Liver (tissue), 9 donors: Measurements from ENCODE around the gene NAMPT. TPM values are rescaled to one million over a fixed set of nuclear protein-coding genes. Genes with fewer than 3 reads are reported as not detected.

Experiments
- DNase-seq: peaks from one replicate; pipeline ENCODE4 v3.0.0-alpha.2; 2017; ENCODE audit warnings: low spot score
- H3K27ac ChIP-seq, 2 donors: one replicate each; pipeline ENCODE4 v1.7.0; 2013; ENCODE audit warnings: inconsistent platforms in 2 of 2, low read length in 2 of 2, control low read depth in 1 of 2, low read depth in 1 of 2, mild to moderate bottlenecking in 1 of 2
- H3K27me3 ChIP-seq, 4 donors: one replicate each; pipeline versions ENCODE4 v1.6.1 to v1.7.0; 2013; ENCODE audit warnings: low read length in 3 of 4, inconsistent platforms in 1 of 4, mild to moderate bottlenecking in 1 of 4, moderate library complexity in 1 of 4; ENCODE audit not compliant: control insufficient read depth in 4 of 4, insufficient read depth in 4 of 4
- H3K36me3 ChIP-seq, 4 donors: one replicate each; pipeline versions ENCODE4 v1.6.1 to v1.7.0; 2013; ENCODE audit warnings: low read length in 3 of 4, mild to moderate bottlenecking in 3 of 4, low read depth in 1 of 4, moderate library complexity in 1 of 4; ENCODE audit not compliant: control insufficient read depth in 4 of 4, insufficient read depth in 3 of 4
- H3K4me1 ChIP-seq, 4 donors: one replicate each; pipeline versions ENCODE4 v1.6.1 to v1.7.0; 2013; ENCODE audit warnings: low read length in 3 of 4, mild to moderate bottlenecking in 3 of 4, moderate library complexity in 1 of 4; ENCODE audit not compliant: control insufficient read depth in 4 of 4, insufficient read depth in 4 of 4
- H3K4me3 ChIP-seq, 3 donors: one replicate each; pipeline versions ENCODE4 v1.6.1 to v1.7.0; 2013; ENCODE audit warnings: low read length in 3 of 3, control low read depth in 1 of 3, low read depth in 1 of 3, mild to moderate bottlenecking in 1 of 3
- H3K9ac ChIP-seq, 2 donors: one replicate each; pipeline ENCODE4 v1.7.0; 2013; ENCODE audit warnings: low read length in 2 of 2, mild to moderate bottlenecking in 2 of 2, moderate library complexity in 2 of 2, control low read depth in 1 of 2, low read depth in 1 of 2
- H3K9me3 ChIP-seq, 4 donors: one replicate each; pipeline versions ENCODE4 v1.6.1 to v1.7.0; 2013; ENCODE audit warnings: low read length in 3 of 4; ENCODE audit not compliant: control insufficient read depth in 4 of 4
- CTCF ChIP-seq: fragments of 150-350 bp; IDR thresholded peaks from 2 replicates; pipeline ENCODE4 v1.5.1; 2017; ENCODE audit warnings: improper control_type of control experiment, low read depth, low read length; ENCODE audit not compliant: missing input control
- EGR1 ChIP-seq, 2 donors: IDR thresholded peaks; 2 replicates each; pipeline ENCODE4 v1.6.1; 2016 to 2018; ENCODE audit warnings: antibody characterized with exemption in 2 of 2, low read depth in 2 of 2
- FOXA1 ChIP-seq: IDR thresholded peaks from 2 replicates; pipeline ENCODE4 v1.6.1; 2016; ENCODE audit warnings: antibody characterized with exemption
- FOXA2 ChIP-seq: IDR thresholded peaks from 2 replicates; pipeline ENCODE4 v1.6.1; 2016; ENCODE audit warnings: antibody characterized with exemption
- GABPA ChIP-seq, 2 donors: IDR thresholded peaks in 1 of 2; conservative IDR thresholded peaks in 1 of 2; 2 replicates each; pipeline ENCODE4 v1.6.1; 2016; ENCODE audit warnings: antibody characterized with exemption in 2 of 2, mild to moderate bottlenecking in 1 of 2, moderate library complexity in 1 of 2
- HNF4A ChIP-seq, 2 donors: conservative IDR thresholded peaks; 2 replicates each; pipeline ENCODE4 v1.6.1; 2016; ENCODE audit warnings: antibody characterized with exemption in 2 of 2, mild to moderate bottlenecking in 2 of 2
- HNF4G ChIP-seq: IDR thresholded peaks from 2 replicates; pipeline ENCODE4 v1.6.1; 2016; ENCODE audit warnings: antibody characterized with exemption
- JUND ChIP-seq, 2 donors: IDR thresholded peaks; 2 replicates each; pipeline ENCODE4 v1.6.1; 2016; ENCODE audit warnings: antibody characterized with exemption in 2 of 2
- NR2F2 ChIP-seq: IDR thresholded peaks from 2 replicates; pipeline ENCODE4 v1.6.1; 2016; ENCODE audit warnings: antibody characterized with exemption
- RAD21 ChIP-seq, 2 donors: IDR thresholded peaks; 2 replicates each; pipeline ENCODE4 v1.6.1; 2016; ENCODE audit warnings: antibody characterized with exemption in 2 of 2, mild to moderate bottlenecking in 2 of 2
- RXRA ChIP-seq, 2 donors: IDR thresholded peaks; 2 replicates each; pipeline ENCODE4 v1.6.1; 2017 to 2018; ENCODE audit warnings: antibody characterized with exemption in 2 of 2, mild to moderate bottlenecking in 1 of 2
- SP1 ChIP-seq: IDR thresholded peaks from 2 replicates; pipeline ENCODE4 v1.6.1; 2018; ENCODE audit warnings: antibody characterized with exemption, mild to moderate bottlenecking
- TAF1 ChIP-seq: conservative IDR thresholded peaks from 2 replicates; pipeline ENCODE4 v1.6.1; 2016; ENCODE audit warnings: antibody characterized with exemption, mild to moderate bottlenecking
- YY1 ChIP-seq: IDR thresholded peaks from 2 replicates; pipeline ENCODE4 v1.6.1; 2016; ENCODE audit warnings: antibody characterized with exemption, mild to moderate bottlenecking
- WGBS: extraction: QIAGEN DNeasy Blood & Tissue Kit; methylation state at CpG from one replicate; pipeline ENCODE4 v1.1.7; 2013; 5-methylcytosine and 5-hydroxymethylcytosine counted together
- polyA plus RNA-seq, 2 donors: library from polyadenylated mRNA; stranded (reverse) in 1 of 2; unstranded in 1 of 2; fragments of 200-250 nt in 1 of 2; fragments of >200 nt in 1 of 2; fragmentation: Nextera tagmentation in 1 of 2; extraction: Ambion mirVana in 1 of 2; gene quantifications; one replicate each; pipeline versions ENCODE4 v1.2.1 to v1.2.3, GENCODE V29; 2013 to 2015
- total RNA-seq, 2 donors: library from RNA; depleted of rRNA; stranded (reverse); fragments of >200 nt; gene quantifications; one replicate each; pipeline ENCODE4 v1.2.3, GENCODE V29; 2014
- TF ChIP-seq, protein P1 (sequence below): IDR thresholded peaks from 2 replicates; pipeline ENCODE4 v1.6.1; 2016; ENCODE audit warnings: antibody characterized with exemption
- TF ChIP-seq, protein P2 (sequence below): IDR thresholded peaks from 2 replicates; pipeline ENCODE4 v1.6.1; 2016; ENCODE audit warnings: antibody characterized with exemption, mild to moderate bottlenecking
- TF ChIP-seq, protein P3 (sequence below): IDR thresholded peaks from 2 replicates; pipeline ENCODE4 v1.6.1; 2016; ENCODE audit warnings: antibody characterized with exemption
- TF ChIP-seq, protein P4 (sequence below): IDR thresholded peaks from 2 replicates; pipeline ENCODE4 v1.6.1; 2016; ENCODE audit warnings: antibody characterized with exemption
- donor health status: healthy.
- donor health status: healthy.
- donor health status: healthy.
- donor health status: healthy.
- donor health status: healthy.

Gene NAMPT
- total and polyA plus RNA-seq, 4 donors: 20.8 to 444 (median 160) TPM

GRCh38 chr7:106283831-106284713, 711 bp downstream of the NAMPT start:
- H3K27me3 ChIP-seq: no peaks in the 10 kb centered on the region
- H3K36me3 ChIP-seq: peaks cover 0 to 19% (median 4%) of the 10 kb centered on the region in 4 donors
- TF ChIP-seq, protein P1, sequence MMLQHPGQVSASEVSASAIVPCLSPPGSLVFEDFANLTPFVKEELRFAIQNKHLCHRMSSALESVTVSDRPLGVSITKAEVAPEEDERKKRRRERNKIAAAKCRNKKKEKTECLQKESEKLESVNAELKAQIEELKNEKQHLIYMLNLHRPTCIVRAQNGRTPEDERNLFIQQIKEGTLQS: no peak
- TF ChIP-seq SP1 (no peak), TAF1 (peak; percentile 87), RAD21 (IDR thresholded peaks at IDR 0.05) (peak; percentile 24 to 40), JUND (IDR thresholded peaks at IDR 0.05) (no peak), RXRA (IDR thresholded peaks at IDR 0.05) (peak in 1 of 2 donors; percentile 20), HNF4G (no peak), EGR1 (IDR thresholded peaks at IDR 0.05; ENCODE audit: low read depth in 2 of 2) (no peak), GABPA (IDR thresholded peaks at IDR 0.05 in 1 of 2, conservative IDR thresholded peaks at IDR 0.05 in 1 of 2) (no peak), HNF4A (conservative IDR thresholded peaks at IDR 0.05) (no peak), FOXA1 (no peak), CTCF (no peak), YY1 (peak; percentile 32), NR2F2 (peak; percentile 10), FOXA2 (no peak)
- TF ChIP-seq, protein P2, sequence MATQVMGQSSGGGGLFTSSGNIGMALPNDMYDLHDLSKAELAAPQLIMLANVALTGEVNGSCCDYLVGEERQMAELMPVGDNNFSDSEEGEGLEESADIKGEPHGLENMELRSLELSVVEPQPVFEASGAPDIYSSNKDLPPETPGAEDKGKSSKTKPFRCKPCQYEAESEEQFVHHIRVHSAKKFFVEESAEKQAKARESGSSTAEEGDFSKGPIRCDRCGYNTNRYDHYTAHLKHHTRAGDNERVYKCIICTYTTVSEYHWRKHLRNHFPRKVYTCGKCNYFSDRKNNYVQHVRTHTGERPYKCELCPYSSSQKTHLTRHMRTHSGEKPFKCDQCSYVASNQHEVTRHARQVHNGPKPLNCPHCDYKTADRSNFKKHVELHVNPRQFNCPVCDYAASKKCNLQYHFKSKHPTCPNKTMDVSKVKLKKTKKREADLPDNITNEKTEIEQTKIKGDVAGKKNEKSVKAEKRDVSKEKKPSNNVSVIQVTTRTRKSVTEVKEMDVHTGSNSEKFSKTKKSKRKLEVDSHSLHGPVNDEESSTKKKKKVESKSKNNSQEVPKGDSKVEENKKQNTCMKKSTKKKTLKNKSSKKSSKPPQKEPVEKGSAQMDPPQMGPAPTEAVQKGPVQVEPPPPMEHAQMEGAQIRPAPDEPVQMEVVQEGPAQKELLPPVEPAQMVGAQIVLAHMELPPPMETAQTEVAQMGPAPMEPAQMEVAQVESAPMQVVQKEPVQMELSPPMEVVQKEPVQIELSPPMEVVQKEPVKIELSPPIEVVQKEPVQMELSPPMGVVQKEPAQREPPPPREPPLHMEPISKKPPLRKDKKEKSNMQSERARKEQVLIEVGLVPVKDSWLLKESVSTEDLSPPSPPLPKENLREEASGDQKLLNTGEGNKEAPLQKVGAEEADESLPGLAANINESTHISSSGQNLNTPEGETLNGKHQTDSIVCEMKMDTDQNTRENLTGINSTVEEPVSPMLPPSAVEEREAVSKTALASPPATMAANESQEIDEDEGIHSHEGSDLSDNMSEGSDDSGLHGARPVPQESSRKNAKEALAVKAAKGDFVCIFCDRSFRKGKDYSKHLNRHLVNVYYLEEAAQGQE: no peak
- TF ChIP-seq, protein P3, sequence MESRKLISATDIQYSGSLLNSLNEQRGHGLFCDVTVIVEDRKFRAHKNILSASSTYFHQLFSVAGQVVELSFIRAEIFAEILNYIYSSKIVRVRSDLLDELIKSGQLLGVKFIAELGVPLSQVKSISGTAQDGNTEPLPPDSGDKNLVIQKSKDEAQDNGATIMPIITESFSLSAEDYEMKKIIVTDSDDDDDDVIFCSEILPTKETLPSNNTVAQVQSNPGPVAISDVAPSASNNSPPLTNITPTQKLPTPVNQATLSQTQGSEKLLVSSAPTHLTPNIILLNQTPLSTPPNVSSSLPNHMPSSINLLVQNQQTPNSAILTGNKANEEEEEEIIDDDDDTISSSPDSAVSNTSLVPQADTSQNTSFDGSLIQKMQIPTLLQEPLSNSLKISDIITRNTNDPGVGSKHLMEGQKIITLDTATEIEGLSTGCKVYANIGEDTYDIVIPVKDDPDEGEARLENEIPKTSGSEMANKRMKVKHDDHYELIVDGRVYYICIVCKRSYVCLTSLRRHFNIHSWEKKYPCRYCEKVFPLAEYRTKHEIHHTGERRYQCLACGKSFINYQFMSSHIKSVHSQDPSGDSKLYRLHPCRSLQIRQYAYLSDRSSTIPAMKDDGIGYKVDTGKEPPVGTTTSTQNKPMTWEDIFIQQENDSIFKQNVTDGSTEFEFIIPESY: no peak
- TF ChIP-seq, protein P4, sequence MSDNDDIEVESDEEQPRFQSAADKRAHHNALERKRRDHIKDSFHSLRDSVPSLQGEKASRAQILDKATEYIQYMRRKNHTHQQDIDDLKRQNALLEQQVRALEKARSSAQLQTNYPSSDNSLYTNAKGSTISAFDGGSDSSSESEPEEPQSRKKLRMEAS: no peak
- peak overlapping the region; percentile 76 to 98 (median 95) for H3K4me3 ChIP-seq
- H3K27ac ChIP-seq: peak overlapping the region; percentile 94 to 96
- WGBS: under 1% methylated on average over 72 of the region's 72 CpGs
- DNase-seq: peak; percentile 56
- no peaks in the 10 kb centered on the region for H3K9me3 ChIP-seq
- peaks cover 1 to 27% (median 11%) of the 10 kb centered on the region in 4 donors for H3K4me1 ChIP-seq
- peak overlapping the region; percentile 86 to 98 for H3K9ac ChIP-seq
